WERI-Rb-1 (cell line): ENCODE results near the gene TMEM209.
"Not testable (repeated sequence)": the region's sequence is repeated elsewhere in the genome, so short reads cannot be mapped to it uniquely, and the experiment has no call there.

Experiments used
- DNase-seq: peaks from one replicate; pipeline ENCODE4 v3.0.0-alpha.2; 2020
- H3K27ac ChIP-seq: fragments of 250-450 bp; sonication (Bioruptor Pico); 2 replicates; pipeline ENCODE4 v1.5.1; 2020; ENCODE audit warnings: mild to moderate bottlenecking, moderate library complexity
- H3K27me3 ChIP-seq: fragments of 250-450 bp; sonication (Bioruptor Pico); 2 replicates; pipeline ENCODE4 v1.5.1; 2021; ENCODE audit warnings: mild to moderate bottlenecking, low read depth, moderate library complexity; ENCODE audit not compliant: insufficient read depth, severe bottlenecking
- H3K36me3 ChIP-seq: fragments of 250-450 bp; sonication (Bioruptor Pico); 2 replicates; pipeline ENCODE4 v1.5.1; 2020; ENCODE audit warnings: mild to moderate bottlenecking, moderate library complexity
- H3K4me3 ChIP-seq: 2 replicates; pipeline ENCODE4 v1.5.1; 2011; ENCODE audit warnings: low read depth, mild to moderate bottlenecking, control low read depth, low read length
- H3K9me3 ChIP-seq: fragments of 250-450 bp; sonication (Bioruptor Pico); 2 replicates; pipeline ENCODE4 v1.5.1; 2021; ENCODE audit warnings: mild to moderate bottlenecking, moderate library complexity; ENCODE audit not compliant: severe bottlenecking
- TF ChIP-seq, protein P1 (sequence below): IDR thresholded peaks from 2 replicates; pipeline ENCODE4 v1.5.1; 2011; ENCODE audit warnings: low read depth, mild to moderate bottlenecking, control low read depth, inconsistent platforms, low read length

The TMEM209 gene

DNA sequence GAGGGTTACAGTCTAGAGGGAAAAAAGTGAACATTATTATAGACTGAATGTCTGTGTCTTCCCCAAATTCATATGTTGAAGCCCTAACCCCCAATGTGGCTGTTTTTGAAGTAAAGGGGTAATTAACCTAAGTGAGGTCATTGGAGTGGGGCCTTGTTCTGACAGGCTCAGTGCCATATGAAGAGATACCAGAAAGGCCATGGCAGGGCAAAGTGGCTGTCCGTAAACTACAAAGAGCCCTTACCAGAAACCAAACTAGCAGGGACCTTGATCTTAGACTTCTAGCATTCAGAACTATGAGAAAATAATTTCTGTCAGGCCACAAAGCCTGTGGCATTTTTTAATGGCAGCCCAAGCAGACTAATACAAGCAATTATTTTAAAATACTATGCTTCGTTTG is 8.7 kb downstream of the TMEM209 start:
- Histone ChIP-seq H3K4me3 (no peak overlapping the region), H3K9me3 (no peaks in the 10 kb centered on the region), H3K36me3 (peaks cover 31% of the 10 kb centered on the region), H3K27me3 (no peaks in the 10 kb centered on the region), H3K27ac (no peak overlapping the region)
- DNase-seq: no peak
- TF ChIP-seq, protein P1, sequence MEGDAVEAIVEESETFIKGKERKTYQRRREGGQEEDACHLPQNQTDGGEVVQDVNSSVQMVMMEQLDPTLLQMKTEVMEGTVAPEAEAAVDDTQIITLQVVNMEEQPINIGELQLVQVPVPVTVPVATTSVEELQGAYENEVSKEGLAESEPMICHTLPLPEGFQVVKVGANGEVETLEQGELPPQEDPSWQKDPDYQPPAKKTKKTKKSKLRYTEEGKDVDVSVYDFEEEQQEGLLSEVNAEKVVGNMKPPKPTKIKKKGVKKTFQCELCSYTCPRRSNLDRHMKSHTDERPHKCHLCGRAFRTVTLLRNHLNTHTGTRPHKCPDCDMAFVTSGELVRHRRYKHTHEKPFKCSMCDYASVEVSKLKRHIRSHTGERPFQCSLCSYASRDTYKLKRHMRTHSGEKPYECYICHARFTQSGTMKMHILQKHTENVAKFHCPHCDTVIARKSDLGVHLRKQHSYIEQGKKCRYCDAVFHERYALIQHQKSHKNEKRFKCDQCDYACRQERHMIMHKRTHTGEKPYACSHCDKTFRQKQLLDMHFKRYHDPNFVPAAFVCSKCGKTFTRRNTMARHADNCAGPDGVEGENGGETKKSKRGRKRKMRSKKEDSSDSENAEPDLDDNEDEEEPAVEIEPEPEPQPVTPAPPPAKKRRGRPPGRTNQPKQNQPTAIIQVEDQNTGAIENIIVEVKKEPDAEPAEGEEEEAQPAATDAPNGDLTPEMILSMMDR: no peak

DNA sequence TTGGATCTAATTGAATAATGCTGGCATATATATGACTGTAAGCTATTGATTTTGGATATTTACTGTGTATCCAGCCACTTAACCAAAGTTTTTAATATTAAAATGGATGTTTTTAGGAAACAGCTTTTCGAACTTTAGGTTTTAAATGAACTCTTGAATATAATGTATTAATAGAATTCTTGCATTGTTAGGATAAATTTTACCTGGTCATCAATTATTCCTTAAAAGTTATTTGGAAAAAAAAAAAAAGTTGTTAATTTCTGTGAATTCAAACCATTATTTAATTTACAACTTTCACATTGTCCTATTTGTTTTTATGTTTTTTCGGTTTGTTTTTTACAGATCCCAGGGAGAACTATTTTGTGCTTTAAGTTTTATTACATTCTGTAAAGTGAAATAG is 9.8 kb downstream of the TMEM209 start:
- no peak for DNase-seq
- H3K4me3 ChIP-seq: no peak overlapping the region
- H3K36me3 ChIP-seq: peaks cover 27% of the 10 kb centered on the region
- no peak overlapping the region for H3K27ac ChIP-seq
- TF ChIP-seq, protein P1: no peak
- no peaks in the 10 kb centered on the region for H3K27me3 ChIP-seq
- no peaks in the 10 kb centered on the region for H3K9me3 ChIP-seq

DNA sequence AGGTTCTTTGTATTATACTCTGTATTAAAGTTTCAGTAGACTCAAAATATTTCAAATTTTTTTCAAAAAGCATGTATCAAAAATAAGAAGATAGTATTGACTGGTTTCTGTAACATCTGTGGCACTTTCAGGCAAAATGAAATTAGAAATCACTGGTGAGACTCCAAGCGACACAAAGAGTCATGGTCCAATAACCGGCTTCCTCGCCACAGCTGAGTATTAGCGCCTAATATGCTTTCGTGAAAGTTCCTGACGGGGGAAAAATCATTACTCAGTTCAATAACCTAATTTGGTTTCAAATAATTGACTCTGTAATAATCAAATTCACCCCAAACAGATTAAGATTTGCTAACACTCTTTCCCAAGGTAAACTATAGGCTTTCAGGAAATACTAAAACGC is 13.4 kb downstream of the TMEM209 start:
- peaks cover 6% of the 10 kb centered on the region for H3K36me3 ChIP-seq

DNA sequence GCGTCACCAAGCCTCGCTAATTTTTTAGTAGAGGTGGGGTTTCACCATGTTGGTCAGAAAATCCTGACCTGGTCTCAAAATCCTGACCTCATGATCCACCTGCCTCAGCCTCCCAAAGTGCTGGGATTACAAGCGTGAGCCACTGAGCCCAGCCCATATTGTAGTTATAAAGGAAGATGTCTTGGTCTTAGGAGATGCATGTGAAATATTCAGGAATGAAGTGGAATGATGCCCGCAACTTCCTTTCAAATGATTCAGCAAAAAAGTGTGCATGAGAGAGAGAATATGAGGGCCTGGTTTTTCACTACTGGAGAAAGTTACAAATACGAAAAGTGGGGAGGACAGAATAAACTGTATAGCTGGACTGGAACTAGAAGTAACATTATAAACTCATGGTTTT is 15.9 kb downstream of the TMEM209 start:
- no peak overlapping the region for H3K4me3 ChIP-seq
- no peak overlapping the region for H3K27ac ChIP-seq
- DNase-seq: no peak
- H3K36me3 ChIP-seq: peaks cover 15% of the 10 kb centered on the region
- no peaks in the 10 kb centered on the region for H3K27me3 ChIP-seq
- TF ChIP-seq, protein P1: no peak
- no peaks in the 10 kb centered on the region for H3K9me3 ChIP-seq

More for the DNA sequence above, 13.4 kb downstream of the TMEM209 start:
- Histone ChIP-seq H3K9me3 (no peaks in the 10 kb centered on the region), H3K4me3 (no peak overlapping the region), H3K27ac (no peak overlapping the region), H3K27me3 (no peaks in the 10 kb centered on the region)
- DNase-seq: no peak
- TF ChIP-seq, protein P1: no peak

DNA sequence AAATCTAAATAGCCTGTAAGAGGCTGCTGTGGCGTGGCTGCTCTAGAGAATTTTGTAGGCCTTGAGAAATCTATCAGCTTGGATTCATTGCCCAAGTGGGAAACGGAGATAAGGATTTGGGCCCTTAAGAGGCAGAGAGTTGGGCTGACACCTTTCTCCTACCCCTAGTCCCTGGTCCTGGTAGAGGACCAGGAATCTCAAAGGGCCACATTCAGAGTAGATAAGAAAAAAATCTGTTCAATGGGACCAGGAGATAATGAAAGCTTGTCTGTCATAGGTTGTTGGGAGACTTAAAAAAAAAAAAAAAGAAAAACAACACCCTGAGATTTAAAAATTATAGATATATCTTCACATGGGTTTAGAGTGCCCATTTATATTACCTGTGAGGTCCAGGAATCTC is 17.8 kb downstream of the TMEM209 start:
- Histone ChIP-seq H3K9me3 (no peaks in the 10 kb centered on the region), H3K4me3 (no peak overlapping the region), H3K27me3 (no peaks in the 10 kb centered on the region), H3K36me3 (peaks cover 29% of the 10 kb centered on the region), H3K27ac (no peak overlapping the region)
- no peak for DNase-seq
- TF ChIP-seq, protein P1: no peak

DNA sequence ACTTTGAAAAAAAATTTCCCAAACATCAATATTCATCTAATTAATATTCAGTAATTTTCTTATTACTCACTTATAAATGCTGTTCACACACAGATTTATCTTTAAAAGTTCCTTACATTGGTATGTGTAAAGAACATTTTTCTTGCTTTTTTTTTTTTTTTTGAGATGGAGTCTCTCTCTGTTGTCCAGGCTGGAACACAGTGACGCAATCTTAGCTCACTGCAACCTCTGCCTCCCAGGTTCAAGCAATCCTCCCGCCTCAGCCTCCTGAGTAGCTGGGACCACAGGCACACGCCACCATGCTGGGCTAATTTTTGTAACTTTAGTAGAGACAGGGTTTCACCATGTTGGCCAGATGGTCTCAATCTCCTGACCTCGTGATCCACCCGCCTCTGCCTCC is 20.9 kb downstream of the TMEM209 start:
- H3K4me3 ChIP-seq, H3K9me3 ChIP-seq, H3K27me3 ChIP-seq, DNase-seq, H3K27ac ChIP-seq: not testable (repeated sequence)
- H3K36me3 ChIP-seq: peaks cover 42% of the 10 kb centered on the region
